Parathyroid adenoma (tissue), 2 donors: ENCODE results near the gene WDR19.

Experiments
- H2AFZ ChIP-seq: fragments of 300-600 bp; sonication (generic); one replicate; pipeline ENCODE4 v1.7.0; 2017; ENCODE audit warnings: antibody characterized with exemption, mild to moderate bottlenecking
- H3K27ac ChIP-seq: fragments of 300-600 bp; sonication (generic); one replicate; pipeline ENCODE4 v1.7.0; 2017
- H3K27me3 ChIP-seq: fragments of 300-600 bp; sonication (generic); one replicate; pipeline ENCODE4 v1.7.0; 2017; ENCODE audit warnings: low read length; ENCODE audit not compliant: control insufficient read depth, insufficient read depth
- H3K36me3 ChIP-seq: fragments of 300-600 bp; sonication (generic); one replicate; pipeline ENCODE4 v1.7.0; 2017; ENCODE audit warnings: low read length; ENCODE audit not compliant: control insufficient read depth, insufficient read depth
- H3K4me1 ChIP-seq: fragments of 300-600 bp; sonication (generic); one replicate; pipeline ENCODE4 v1.7.0; 2017; ENCODE audit warnings: control low read depth
- H3K4me2 ChIP-seq: fragments of 300-600 bp; sonication (generic); one replicate; pipeline ENCODE4 v1.7.0; 2017; ENCODE audit warnings: low read length
- H3K4me3 ChIP-seq: fragments of 300-600 bp; sonication (generic); one replicate; pipeline ENCODE4 v1.7.0; 2017; ENCODE audit warnings: low read depth, low read length
- H3K79me2 ChIP-seq: fragments of 300-600 bp; sonication (generic); one replicate; pipeline ENCODE4 v1.7.0; 2017; ENCODE audit warnings: control low read depth
- H3K9ac ChIP-seq: fragments of 300-600 bp; sonication (generic); one replicate; pipeline ENCODE4 v1.7.0; 2017; ENCODE audit warnings: mild to moderate bottlenecking
- H3K9me3 ChIP-seq: fragments of 300-600 bp; sonication (generic); one replicate; pipeline ENCODE4 v1.7.0; 2017; ENCODE audit warnings: low read length; ENCODE audit not compliant: control insufficient read depth
- CTCF ChIP-seq: fragments of 300-600 bp; sonication (generic); IDR thresholded peaks from one replicate; pipeline ENCODE4 v1.7.0; 2017; ENCODE audit warnings: antibody characterized with exemption, mild to moderate bottlenecking
- donor health status: primary hyperparathyroidism.

The WDR19 gene

GRCh38 chr4:39255266-39255665 lies 72.9 kb downstream of the WDR19 start:
- no peaks in the 10 kb centered on the region for H3K9me3 ChIP-seq
- H3K36me3 ChIP-seq: no peaks in the 10 kb centered on the region
- TF ChIP-seq CTCF: no peak
- no peak overlapping the region for H3K9ac ChIP-seq
- no peaks in the 10 kb centered on the region for H3K79me2 ChIP-seq
- H3K4me3 ChIP-seq: no peak overlapping the region
- no peak overlapping the region for H3K4me2 ChIP-seq
- no peak overlapping the region for H3K27ac ChIP-seq
- no peaks in the 10 kb centered on the region for H3K27me3 ChIP-seq
- no peaks in the 10 kb centered on the region for H3K4me1 ChIP-seq
- H2AFZ ChIP-seq: no peak overlapping the region

- H3K4me1 ChIP-seq: no peaks in the 10 kb centered on the region
- no peak for TF ChIP-seq CTCF
- H3K79me2 ChIP-seq: no peaks in the 10 kb centered on the region
- no peaks in the 10 kb centered on the region for H3K36me3 ChIP-seq
- no peak overlapping the region for H2AFZ ChIP-seq
- no peak overlapping the region for H3K4me3 ChIP-seq
- no peak overlapping the region for H3K4me2 ChIP-seq
- no peaks in the 10 kb centered on the region for H3K27me3 ChIP-seq
- no peaks in the 10 kb centered on the region for H3K9me3 ChIP-seq
- no peak overlapping the region for H3K9ac ChIP-seq
- H3K27ac ChIP-seq: no peak overlapping the region
These were observed 73.5 kb downstream of the WDR19 start for GRCh38 chr4:39255871-39256270.

GRCh38 chr4:39256436-39256835 lies 74.1 kb downstream of the WDR19 start:
- no peak overlapping the region for H3K4me2 ChIP-seq
- no peak for TF ChIP-seq CTCF

GRCh38 chr4:39259571-39260330 lies 77.4 kb downstream of the WDR19 start:
- no peak for TF ChIP-seq CTCF

More at GRCh38 chr4:39256436-39256835, 74.1 kb downstream of the WDR19 start:
- no peaks in the 10 kb centered on the region for H3K36me3 ChIP-seq
- H2AFZ ChIP-seq: no peak overlapping the region
- H3K27ac ChIP-seq: no peak overlapping the region
- H3K27me3 ChIP-seq: no peaks in the 10 kb centered on the region
- no peak overlapping the region for H3K4me3 ChIP-seq
- no peaks in the 10 kb centered on the region for H3K4me1 ChIP-seq
- H3K9ac ChIP-seq: no peak overlapping the region
- H3K79me2 ChIP-seq: no peaks in the 10 kb centered on the region
- no peaks in the 10 kb centered on the region for H3K9me3 ChIP-seq

GRCh38 chr4:39263895-39264294 lies 81.6 kb downstream of the WDR19 start:
- Histone ChIP-seq H3K4me2 (no peak overlapping the region), H3K79me2 (no peaks in the 10 kb centered on the region), H3K4me3 (no peak overlapping the region), H3K36me3 (no peaks in the 10 kb centered on the region), H3K27me3 (no peaks in the 10 kb centered on the region), H3K4me1 (no peaks in the 10 kb centered on the region), H3K9ac (no peak overlapping the region), H3K27ac (no peak overlapping the region), H2AFZ (no peak overlapping the region), H3K9me3 (no peaks in the 10 kb centered on the region)
- TF ChIP-seq CTCF: no peak

More at GRCh38 chr4:39259571-39260330, 77.4 kb downstream of the WDR19 start:
- Histone ChIP-seq H3K9ac (no peak overlapping the region), H3K4me3 (no peak overlapping the region), H3K4me2 (no peak overlapping the region), H3K4me1 (no peaks in the 10 kb centered on the region), H3K27ac (no peak overlapping the region), H3K9me3 (no peaks in the 10 kb centered on the region), H2AFZ (no peak overlapping the region), H3K36me3 (no peaks in the 10 kb centered on the region), H3K79me2 (no peaks in the 10 kb centered on the region), H3K27me3 (no peaks in the 10 kb centered on the region)
